Mucosa of stomach (tissue), 1 donor: ENCODE data around the gene PARVG.

ENCODE experiments used
- H3K27me3 ChIP-seq: one replicate; pipeline ENCODE4 v1.7.0; 2013; ENCODE audit warnings: mild to moderate bottlenecking, low read length; ENCODE audit not compliant: control insufficient read depth, insufficient read depth
- H3K36me3 ChIP-seq: one replicate; pipeline ENCODE4 v1.7.0; 2013; ENCODE audit warnings: low read length; ENCODE audit not compliant: control insufficient read depth, insufficient read depth
- H3K4me1 ChIP-seq: one replicate; pipeline ENCODE4 v1.7.0; 2013; ENCODE audit warnings: mild to moderate bottlenecking, low read length; ENCODE audit not compliant: control insufficient read depth, insufficient read depth
- H3K4me3 ChIP-seq: one replicate; pipeline ENCODE4 v1.7.0; 2013; ENCODE audit warnings: low read length
- H3K9ac ChIP-seq: one replicate; pipeline ENCODE4 v1.7.0; 2013; ENCODE audit warnings: mild to moderate bottlenecking, low read length, moderate library complexity
- H3K9me3 ChIP-seq: one replicate; pipeline ENCODE4 v1.7.0; 2013; ENCODE audit warnings: mild to moderate bottlenecking, low read length, moderate library complexity; ENCODE audit not compliant: control insufficient read depth
- donor health status: Pancreatic carcinoma.

PARVG gene

DNA sequence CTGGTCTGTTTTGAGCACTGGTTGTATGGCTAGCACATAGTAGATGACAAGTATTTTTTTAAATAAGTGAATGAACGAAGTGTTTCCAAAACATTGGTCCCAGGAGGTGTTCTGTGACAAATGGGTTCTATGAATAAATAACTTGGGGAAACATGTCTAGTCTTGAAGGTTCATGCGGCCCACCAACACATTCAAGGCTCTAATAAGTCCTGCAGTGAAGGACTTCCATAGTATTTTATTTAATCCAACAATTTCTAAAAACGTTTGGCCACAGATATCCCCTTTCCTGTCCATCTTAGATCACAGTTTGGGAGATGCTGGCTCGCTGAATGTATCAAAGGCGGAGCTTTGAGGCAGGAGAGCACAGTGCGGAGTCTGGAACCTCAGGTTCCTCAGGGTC is 22.5 kb downstream of the PARVG start:
- no peaks in the 10 kb centered on the region for H3K4me1 ChIP-seq
- peaks cover 3% of the 10 kb centered on the region for H3K27me3 ChIP-seq
- no peaks in the 10 kb centered on the region for H3K36me3 ChIP-seq
- no peaks in the 10 kb centered on the region for H3K9me3 ChIP-seq
- no peak overlapping the region for H3K9ac ChIP-seq
- H3K4me3 ChIP-seq = no peak overlapping the region

DNA sequence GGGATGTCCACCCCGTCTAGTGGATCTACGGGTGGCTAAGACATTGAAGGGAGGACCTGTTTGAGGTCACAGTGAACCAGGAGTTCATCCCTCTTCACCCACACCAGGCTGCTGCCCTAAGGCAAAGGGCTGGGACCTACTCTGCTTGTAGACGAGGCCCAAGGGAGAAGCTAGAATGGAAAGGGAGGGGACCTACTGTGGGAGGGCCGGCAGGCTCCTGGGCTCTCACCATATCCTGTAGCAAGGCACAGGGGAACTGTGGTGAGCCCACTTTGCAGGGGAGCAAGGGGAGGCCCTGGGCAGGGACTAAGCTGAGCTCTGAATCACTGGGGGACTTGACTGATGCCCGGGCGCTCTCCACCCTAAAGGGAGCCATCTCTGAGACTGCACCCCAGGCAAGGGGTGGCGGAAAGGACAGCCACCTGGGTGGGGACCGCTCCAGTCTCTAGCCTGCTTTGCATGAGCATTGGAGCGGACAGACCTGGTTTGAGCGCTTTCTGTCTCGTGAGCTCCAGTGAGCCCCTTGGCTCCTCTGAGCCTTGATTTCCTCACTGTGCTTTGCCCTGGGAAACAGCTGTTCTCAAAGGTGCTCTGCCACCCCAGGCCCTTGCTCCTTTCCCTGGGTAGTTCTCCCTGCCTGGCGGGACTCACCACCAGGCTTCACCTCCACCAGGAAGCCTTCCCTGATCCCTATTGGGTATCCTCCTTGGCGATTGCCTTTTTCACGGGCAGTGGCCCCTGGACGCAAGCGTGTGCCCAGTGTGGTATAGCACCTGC is 24.2 kb downstream of the PARVG start:
- no peak overlapping the region for H3K9ac ChIP-seq
- no peaks in the 10 kb centered on the region for H3K4me1 ChIP-seq
- no peaks in the 10 kb centered on the region for H3K36me3 ChIP-seq
- H3K9me3 ChIP-seq = no peaks in the 10 kb centered on the region
- no peak overlapping the region for H3K4me3 ChIP-seq
- peaks cover 3% of the 10 kb centered on the region for H3K27me3 ChIP-seq

DNA sequence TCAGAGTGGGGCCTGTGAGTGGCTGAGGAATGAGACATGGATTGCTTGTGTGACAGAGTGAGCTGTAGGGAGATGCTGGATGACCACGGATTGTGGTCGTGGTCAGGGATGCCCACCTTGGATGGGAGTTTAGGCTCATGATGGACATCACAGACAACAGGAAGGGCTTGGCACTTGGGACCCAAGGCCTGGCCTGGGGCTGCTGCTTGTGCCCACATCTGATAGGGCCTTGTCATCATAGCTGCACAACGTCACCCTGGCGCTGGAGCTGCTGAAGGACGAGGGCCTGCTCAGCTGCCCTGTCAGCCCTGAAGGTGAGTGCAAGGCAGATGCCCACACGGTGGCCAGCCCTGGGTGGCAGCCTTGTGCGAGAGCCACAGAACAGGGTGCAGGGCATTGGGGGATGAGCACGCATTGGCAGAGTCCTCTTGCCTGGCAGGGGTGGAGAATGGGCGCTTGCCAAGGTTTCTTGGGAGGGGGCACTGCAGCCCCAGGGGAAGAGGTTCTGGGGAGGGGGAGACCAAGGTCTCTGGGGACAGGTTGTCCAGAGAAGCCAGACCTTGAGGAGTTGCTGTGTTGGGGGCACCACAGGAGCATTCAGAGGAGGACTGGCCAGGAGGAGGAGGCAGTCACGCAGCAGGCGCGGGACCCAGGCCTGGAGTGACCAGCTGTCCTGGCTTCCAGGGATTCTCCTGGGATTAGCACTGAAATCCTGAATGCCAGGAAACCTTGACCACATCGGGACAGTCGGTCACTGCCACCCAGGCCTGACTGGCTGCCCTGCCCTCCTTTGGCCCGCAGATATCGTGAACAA is 25.0 kb downstream of the PARVG start:
- no peaks in the 10 kb centered on the region for H3K36me3 ChIP-seq
- no peak overlapping the region for H3K4me3 ChIP-seq
- H3K9ac ChIP-seq = no peak overlapping the region
- H3K27me3 ChIP-seq = peaks cover 3% of the 10 kb centered on the region
- no peaks in the 10 kb centered on the region for H3K4me1 ChIP-seq
- H3K9me3 ChIP-seq = no peaks in the 10 kb centered on the region

DNA sequence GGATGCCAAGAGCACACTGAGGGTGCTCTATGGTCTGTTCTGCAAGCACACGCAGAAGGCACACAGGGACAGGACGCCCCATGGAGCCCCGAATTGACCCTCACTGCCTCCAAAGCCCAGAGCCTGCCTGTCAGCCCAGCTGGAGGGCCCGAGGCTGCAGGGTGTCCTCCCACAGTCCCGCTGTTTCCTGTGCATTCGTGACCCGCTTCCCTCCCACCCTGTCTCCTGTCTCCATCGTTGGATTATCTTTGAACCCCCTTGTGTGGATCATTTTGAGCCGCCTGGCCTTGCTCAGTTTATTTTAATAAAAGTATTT is 25.6 kb downstream of the PARVG start:
- Histone ChIP-seq H3K4me3 (no peak overlapping the region), H3K9ac (no peak overlapping the region), H3K9me3 (no peaks in the 10 kb centered on the region), H3K27me3 (peaks cover 3% of the 10 kb centered on the region), H3K4me1 (no peaks in the 10 kb centered on the region), H3K36me3 (no peaks in the 10 kb centered on the region)

DNA sequence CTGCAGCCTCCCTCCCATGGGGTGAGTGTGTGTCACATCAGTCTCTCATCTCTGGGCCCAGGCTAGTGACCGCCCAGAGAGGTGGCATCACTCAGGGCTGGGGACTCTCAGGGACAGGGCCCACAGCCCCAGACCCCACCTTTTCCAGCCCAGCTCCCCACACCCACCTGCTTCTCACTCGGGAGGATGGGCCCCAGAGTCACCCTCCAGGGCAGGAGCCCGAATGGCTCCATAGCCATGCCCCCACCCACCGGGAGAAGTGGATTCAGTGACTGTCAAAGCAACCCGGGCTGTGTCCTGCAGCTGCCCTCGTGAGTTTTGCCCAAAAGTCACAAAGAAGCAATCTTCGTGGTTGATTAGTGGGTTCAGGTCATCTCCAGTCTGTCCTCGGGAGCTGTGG is 26.0 kb downstream of the PARVG start:
- Histone ChIP-seq H3K36me3 (no peaks in the 10 kb centered on the region), H3K9me3 (no peaks in the 10 kb centered on the region), H3K27me3 (no peaks in the 10 kb centered on the region), H3K4me1 (no peaks in the 10 kb centered on the region), H3K9ac (no peak overlapping the region), H3K4me3 (no peak overlapping the region)

DNA sequence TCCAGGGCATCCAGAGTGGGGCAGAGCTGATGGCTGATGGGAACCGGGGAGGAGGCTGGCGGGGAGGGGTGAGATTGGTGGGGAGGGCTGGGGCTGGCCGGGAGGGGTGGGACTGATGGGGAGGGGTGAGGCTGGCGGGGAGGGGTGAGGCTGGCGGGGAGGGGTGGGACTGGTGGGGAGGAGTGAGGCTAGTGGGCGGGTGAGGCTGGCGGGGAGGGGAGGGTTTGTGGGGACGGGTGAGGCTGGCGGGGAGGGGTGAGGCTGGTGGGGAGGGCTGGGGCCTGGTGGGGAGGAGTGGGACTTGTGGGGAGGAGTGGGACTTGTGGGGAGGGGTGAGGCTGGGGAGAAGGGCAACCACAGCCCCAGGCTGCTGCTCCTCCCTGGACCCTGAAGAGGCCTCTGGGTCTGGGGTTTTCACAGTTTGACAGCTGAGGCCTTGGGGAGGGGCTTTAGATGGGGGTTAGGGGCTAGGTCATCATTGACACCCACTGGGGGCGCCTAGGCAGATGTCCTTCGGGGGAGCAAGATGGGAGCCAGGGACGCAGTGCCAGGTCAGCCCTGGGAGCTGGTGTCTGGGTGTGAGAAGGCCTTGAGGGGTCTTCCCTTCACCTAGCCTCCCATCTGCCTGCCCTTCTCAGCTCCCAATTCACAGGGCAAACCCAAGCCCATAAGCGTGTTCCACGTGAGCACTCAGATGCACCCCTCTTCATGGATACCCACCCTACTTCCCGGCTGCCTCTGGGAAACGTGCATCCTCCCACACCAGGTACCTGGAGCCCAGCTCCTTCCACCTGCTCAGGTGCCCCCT is 26.7 kb downstream of the PARVG start:
- no peak overlapping the region for H3K9ac ChIP-seq
- H3K9me3 ChIP-seq = no peaks in the 10 kb centered on the region
- no peaks in the 10 kb centered on the region for H3K36me3 ChIP-seq
- H3K27me3 ChIP-seq = no peaks in the 10 kb centered on the region
- H3K4me3 ChIP-seq = no peak overlapping the region
- no peaks in the 10 kb centered on the region for H3K4me1 ChIP-seq

DNA sequence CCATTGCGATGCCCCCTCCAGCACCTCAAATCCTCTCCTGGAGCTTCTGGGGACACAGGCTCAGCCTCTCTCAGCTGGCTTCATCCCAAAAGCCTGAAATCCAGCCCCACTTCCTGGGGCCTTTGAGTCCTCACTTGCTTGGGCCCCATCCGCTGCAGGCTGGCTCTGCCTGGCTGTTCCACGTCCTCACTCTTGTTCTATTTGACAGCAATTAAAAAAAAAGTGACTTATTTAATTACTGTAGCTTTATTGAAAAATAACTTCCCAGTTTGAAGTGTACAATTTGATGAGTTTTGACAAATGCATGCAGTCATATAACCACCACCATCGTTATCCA is 27.2 kb downstream of the PARVG start:
- Histone ChIP-seq H3K4me3 (no peak overlapping the region), H3K9ac (no peak overlapping the region), H3K27me3 (no peaks in the 10 kb centered on the region), H3K9me3 (no peaks in the 10 kb centered on the region), H3K4me1 (no peaks in the 10 kb centered on the region), H3K36me3 (no peaks in the 10 kb centered on the region)

DNA sequence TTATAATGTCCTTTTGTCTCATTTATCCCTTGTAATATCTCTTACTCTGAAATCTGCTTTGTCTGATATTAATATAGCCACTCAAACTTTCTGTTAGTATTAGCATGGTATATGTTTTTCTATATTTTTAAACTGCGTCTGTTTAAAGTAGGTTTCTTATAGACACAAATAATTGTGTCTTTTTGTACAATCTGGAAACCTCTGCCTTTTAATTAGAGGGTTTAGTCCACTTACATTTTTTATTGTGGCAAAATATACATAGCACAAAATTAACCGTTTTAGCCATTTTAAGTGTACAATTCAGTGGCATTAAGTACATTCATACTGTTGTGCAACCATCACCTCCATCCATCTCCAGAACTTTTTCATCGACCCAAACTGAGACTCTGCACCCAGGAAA is 28.6 kb downstream of the PARVG start:
- Histone ChIP-seq H3K36me3 (no peaks in the 10 kb centered on the region), H3K9ac (no peak overlapping the region), H3K4me3 (no peak overlapping the region), H3K9me3 (no peaks in the 10 kb centered on the region), H3K4me1 (no peaks in the 10 kb centered on the region), H3K27me3 (no peaks in the 10 kb centered on the region)

DNA sequence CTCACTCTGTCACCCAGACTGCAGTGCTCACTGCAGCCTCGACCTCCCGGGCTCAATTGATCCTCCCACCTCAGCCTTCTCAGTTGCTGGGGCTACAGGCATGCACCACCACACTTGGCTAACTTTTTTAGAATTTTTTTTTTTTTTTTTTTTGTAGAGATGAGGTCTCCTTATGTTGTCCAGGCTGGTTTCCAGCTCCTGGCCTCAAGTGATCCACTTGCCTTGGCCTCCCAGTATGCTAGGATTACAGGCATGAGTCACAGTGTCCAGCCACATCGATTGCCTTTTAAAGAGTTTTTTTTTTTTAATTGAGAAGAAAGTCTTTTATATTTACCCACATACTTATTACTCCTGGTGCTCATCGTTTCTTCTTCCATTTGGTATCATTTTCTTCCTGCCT is 30.0 kb downstream of the PARVG start:
- H3K4me3 ChIP-seq = no peak overlapping the region
- H3K36me3 ChIP-seq = no peaks in the 10 kb centered on the region
- H3K27me3 ChIP-seq = no peaks in the 10 kb centered on the region
- no peaks in the 10 kb centered on the region for H3K9me3 ChIP-seq
- H3K9ac ChIP-seq = no peak overlapping the region
- no peaks in the 10 kb centered on the region for H3K4me1 ChIP-seq

DNA sequence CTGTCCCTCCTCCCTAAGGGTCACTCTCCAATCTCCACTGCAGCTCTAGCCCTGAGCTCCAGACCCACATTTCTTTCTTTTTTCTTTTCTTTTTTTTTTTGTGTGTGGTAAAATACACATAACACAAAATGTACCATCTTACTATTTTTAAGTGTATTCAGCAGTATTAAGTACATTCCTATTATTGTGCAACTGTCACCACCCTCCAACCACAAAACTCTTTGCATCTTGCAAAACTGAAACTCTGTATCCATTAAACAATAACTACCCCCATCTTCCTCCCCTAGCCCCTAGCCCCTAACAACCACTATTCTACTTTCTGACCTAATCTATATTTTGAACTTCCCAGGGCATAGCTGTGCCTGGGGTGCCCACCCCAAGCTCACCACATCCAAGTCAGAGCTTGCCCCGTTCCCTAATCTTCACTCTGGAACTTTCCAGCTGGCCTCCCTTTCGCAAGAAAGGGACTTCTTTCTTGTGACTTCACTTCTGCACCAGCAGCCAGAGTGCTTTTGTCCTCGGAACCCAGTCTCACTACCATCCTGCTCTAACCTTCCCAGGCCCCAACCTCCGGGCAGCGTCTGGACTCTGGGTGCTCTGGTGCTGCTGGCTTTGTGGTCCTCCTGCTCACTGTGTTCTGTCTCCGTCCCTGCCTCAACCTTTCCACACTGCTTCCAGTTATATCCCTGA is 30.7 kb downstream of the PARVG start:
- no peaks in the 10 kb centered on the region for H3K27me3 ChIP-seq
- no peak overlapping the region for H3K9ac ChIP-seq
- H3K4me3 ChIP-seq = no peak overlapping the region
- no peaks in the 10 kb centered on the region for H3K4me1 ChIP-seq
- H3K36me3 ChIP-seq = no peaks in the 10 kb centered on the region
- no peaks in the 10 kb centered on the region for H3K9me3 ChIP-seq

DNA sequence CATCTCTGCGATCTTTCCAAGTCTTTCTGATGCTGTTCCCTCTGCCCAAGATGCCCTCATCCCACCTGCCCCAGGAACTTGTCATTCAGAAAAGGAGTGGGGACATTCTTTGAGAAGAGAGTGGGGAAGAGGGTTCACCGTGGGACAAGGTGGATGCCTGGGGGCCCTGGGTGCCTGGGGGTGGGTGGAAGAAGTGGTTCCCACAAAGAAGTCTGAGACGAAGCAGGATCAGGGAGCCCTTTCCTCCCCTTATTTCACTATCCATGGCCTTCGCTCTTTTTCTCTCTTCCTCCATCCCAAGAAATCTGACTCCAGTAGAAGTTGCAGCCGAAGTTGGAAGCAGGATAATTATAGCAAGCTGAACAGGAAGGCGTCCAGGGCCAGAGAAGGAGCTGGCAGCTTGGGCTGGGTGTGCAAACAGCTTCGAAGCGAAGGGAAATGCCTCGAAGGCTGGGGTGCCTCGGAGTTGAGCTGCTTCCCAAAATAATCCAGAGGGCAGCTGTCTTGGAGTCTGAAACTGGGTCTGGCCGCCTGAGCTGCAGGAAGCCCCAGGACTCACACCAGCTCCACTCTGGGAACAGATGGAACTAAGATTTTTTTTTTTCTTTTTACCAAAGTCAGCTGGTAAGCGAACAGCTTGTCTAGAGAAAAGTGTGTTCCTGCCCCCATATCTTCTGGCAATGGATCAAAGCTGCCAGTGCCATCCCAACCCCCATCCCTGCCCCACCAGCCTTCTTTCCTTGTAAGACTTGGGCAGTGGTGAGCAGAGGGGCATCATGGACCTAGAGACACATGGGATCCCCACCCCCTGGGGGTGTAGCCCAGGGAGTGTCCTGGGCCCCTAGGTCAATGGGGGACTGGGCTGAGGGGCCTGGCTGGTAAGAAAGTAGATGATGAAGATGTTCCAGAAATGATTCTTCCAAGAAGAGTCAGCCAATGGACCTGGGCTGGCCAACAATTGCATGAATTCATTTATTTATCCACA is 31.5 kb downstream of the PARVG start:
- Histone ChIP-seq H3K4me3 (no peak overlapping the region), H3K4me1 (no peaks in the 10 kb centered on the region), H3K9me3 (no peaks in the 10 kb centered on the region), H3K27me3 (no peaks in the 10 kb centered on the region), H3K9ac (no peak overlapping the region), H3K36me3 (no peaks in the 10 kb centered on the region)
